Esophagus squamous epithelium (tissue), 4 donors: ENCODE data around the gene TNFRSF6B.

Source experiments
- POLR2A ChIP-seq, 4 donors: fragments of 450-650 bp; IDR thresholded peaks; one replicate each; pipeline ENCODE4 v1.6.1; 2017; ENCODE audit warnings: antibody characterized with exemption in 4 of 4, mild to moderate bottlenecking in 4 of 4, moderate library complexity in 3 of 4
- TF ChIP-seq, protein P1 (sequence below), 6 experiments: fragments of 450-650 bp in 4 of 6; fragments of 200-600 bp in 2 of 6; sonication (generic) in 2 of 6; IDR thresholded peaks; one replicate each; pipeline ENCODE4 v1.5.1; 2016 to 2019; ENCODE audit warnings: antibody characterized with exemption in 6 of 6, mild to moderate bottlenecking in 4 of 6, moderate library complexity in 4 of 6

DNA sequence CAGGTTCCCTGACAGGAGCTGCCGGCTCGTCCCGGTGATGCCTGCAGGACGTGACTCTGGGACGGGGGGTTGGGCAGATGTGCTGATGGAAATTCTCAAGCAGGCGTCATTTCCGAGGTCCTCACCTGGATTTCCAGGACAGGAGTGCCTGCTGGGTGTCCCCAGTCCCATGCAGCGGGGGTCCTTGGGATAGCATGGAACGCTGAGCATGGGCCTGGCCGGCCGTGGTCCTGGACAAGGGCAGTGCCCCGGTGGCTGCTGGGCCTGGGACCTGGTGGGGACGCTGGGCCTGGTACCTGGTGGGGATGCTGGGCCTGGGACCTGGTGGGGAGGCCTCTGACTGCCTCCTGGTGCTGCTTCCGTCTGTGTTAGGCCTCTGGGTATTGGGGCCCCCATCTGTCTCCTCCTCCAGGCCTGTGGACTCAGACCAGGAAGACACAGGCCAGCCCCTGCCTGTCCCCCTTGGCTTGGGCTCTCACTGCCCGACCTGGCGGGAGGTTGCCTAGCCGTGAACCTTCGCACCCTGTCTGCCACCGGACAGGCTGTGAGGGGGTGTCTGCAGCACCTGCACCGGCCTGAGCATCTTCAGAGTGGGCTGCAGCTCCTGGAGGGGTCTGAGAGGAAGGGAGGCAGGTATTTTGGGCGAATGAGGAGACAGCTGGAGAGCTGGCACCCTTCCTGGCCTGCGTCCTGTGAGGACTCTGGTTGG lies 32.2 kb upstream of the TNFRSF6B start:
- TF ChIP-seq, protein P1, sequence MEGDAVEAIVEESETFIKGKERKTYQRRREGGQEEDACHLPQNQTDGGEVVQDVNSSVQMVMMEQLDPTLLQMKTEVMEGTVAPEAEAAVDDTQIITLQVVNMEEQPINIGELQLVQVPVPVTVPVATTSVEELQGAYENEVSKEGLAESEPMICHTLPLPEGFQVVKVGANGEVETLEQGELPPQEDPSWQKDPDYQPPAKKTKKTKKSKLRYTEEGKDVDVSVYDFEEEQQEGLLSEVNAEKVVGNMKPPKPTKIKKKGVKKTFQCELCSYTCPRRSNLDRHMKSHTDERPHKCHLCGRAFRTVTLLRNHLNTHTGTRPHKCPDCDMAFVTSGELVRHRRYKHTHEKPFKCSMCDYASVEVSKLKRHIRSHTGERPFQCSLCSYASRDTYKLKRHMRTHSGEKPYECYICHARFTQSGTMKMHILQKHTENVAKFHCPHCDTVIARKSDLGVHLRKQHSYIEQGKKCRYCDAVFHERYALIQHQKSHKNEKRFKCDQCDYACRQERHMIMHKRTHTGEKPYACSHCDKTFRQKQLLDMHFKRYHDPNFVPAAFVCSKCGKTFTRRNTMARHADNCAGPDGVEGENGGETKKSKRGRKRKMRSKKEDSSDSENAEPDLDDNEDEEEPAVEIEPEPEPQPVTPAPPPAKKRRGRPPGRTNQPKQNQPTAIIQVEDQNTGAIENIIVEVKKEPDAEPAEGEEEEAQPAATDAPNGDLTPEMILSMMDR (IDR thresholded peaks at IDR 0.05) = no peak
- no peak for TF ChIP-seq POLR2A (IDR thresholded peaks at IDR 0.05)
